ENCODE measurements around the gene RPS21.

- TF ChIP-seq CTCF (IDR thresholded peaks at IDR 0.05; ENCODE audit: insufficient read depth, low read length), result no peak
- no peak; the same call in 1 of the 2 replicates for TF ChIP-seq POLR2AphosphoS5 (IDR thresholded peaks at IDR 0.05; ENCODE audit: low read depth)
- no peak for TF ChIP-seq REST (IDR thresholded peaks at IDR 0.05; ENCODE audit: insufficient replicate concordance, low read depth)
- TF ChIP-seq GABPA (IDR thresholded peaks at IDR 0.05; ENCODE audit: low read depth), result no peak
- TF ChIP-seq SPI1 (IDR thresholded peaks at IDR 0.05; ENCODE audit: borderline replicate concordance, low read depth), result no peak
Observed at GRCh38 chr20:62389601-62390087, 2.7 kb downstream of the RPS21 start.
